ENCODE measurements around the gene ATP2B3. TPM values are rescaled to one million over a fixed set of nuclear protein-coding genes. Genes with fewer than 3 reads are reported as not detected.
A peak's percentile ranks its signal among the peaks of the same experiment; 100 is the strongest.
"Not testable (repeated sequence)": the region's sequence is repeated elsewhere in the genome, so short reads cannot be mapped to it uniquely, and the experiment has no call there.

ATP2B3 gene
- total RNA-seq, 1 experiment from 2014 or later, result 0.35 TPM

- peaks cover 20% of the 10 kb centered on the region for H3K9me3 ChIP-seq (ENCODE audit: control insufficient read depth, low read depth, low read length)
- Mint-ChIP-seq H3K27me3 (ENCODE audit: low read depth) (peaks cover 53% of the 10 kb centered on the region), H3K27ac (no peak overlapping the region), H3K9me3 (peaks cover 73 to 80% of the 10 kb centered on the region in 2 experiments), H3K4me3 (peak overlapping the region in 1 of 2 experiments; percentile 23; a peak in 1 of 5 replicates), H3K4me1 (peaks cover 7 to 8% of the 10 kb centered on the region in 2 experiments), H3K36me3 (ENCODE audit: insufficient read depth in 1 of 3, low read depth in 3 of 3) (peaks cover 0 to 5% (median 4%) of the 10 kb centered on the region in 3 experiments; a peak in 3 of 7 replicates)
- H2AFZ ChIP-seq (ENCODE audit: low read length), result no peak overlapping the region
- no peak overlapping the region for H3K4ac ChIP-seq (ENCODE audit: low read depth, low read length)
- no peak overlapping the region for H2BK20ac ChIP-seq (ENCODE audit: low read depth, low read length, poor library complexity, severe bottlenecking)
- no peak overlapping the region for H4K5ac ChIP-seq (ENCODE audit: insufficient read length, low read depth, low read length)
- no peak overlapping the region for H4K8ac ChIP-seq (replicated peaks; ENCODE audit: insufficient read length, low read depth, low read length)
- no peak for TF ChIP-seq CTCF (conservative IDR thresholded peaks at IDR 0.05)
- H4K20me1 ChIP-seq (ENCODE audit: control insufficient read depth, insufficient read depth, insufficient read length), result no peaks in the 10 kb centered on the region
- WGBS (ENCODE audit: extremely low coverage, insufficient read length, low lambda C conversion rate), result no CpG with 5 or more reads among the region's 17 CpGs
- H3K79me2 ChIP-seq (ENCODE audit: insufficient read depth, low read length), result no peaks in the 10 kb centered on the region
- H3K9ac ChIP-seq (ENCODE audit: extremely low read depth, insufficient read length, low read length), result no peak overlapping the region
- no peak overlapping the region for H4K91ac ChIP-seq (ENCODE audit: insufficient read length, low read depth, low read length)
- no peaks in the 10 kb centered on the region for H3K4me1 ChIP-seq (ENCODE audit: insufficient read depth, low read length)
- H3K27ac ChIP-seq (ENCODE audit: insufficient read length, low read depth, low read length), result no peak overlapping the region
- no peak overlapping the region for H3K14ac ChIP-seq (ENCODE audit: insufficient read depth, low read length)
- no peak overlapping the region for H3T11ph ChIP-seq (ENCODE audit: low read length)
- H3K23ac ChIP-seq (ENCODE audit: insufficient read length, low read depth, low read length), result no peak overlapping the region
- DNase-seq, result no peak
- no peaks in the 10 kb centered on the region for H3K27me3 ChIP-seq (ENCODE audit: insufficient read depth, low read length)
- peaks cover 10% of the 10 kb centered on the region for H3K23me2 ChIP-seq (ENCODE audit: insufficient read length, low read depth, low read length, poor library complexity, severe bottlenecking)
- H3K79me1 ChIP-seq (ENCODE audit: insufficient read depth, low read depth, low read length, poor library complexity, severe bottlenecking), result no peaks in the 10 kb centered on the region
- no peak overlapping the region for H2BK120ac ChIP-seq (ENCODE audit: low read depth, low read length, poor library complexity, severe bottlenecking)
- H3K18ac ChIP-seq (ENCODE audit: insufficient read length, low read depth, low read length), result no peak overlapping the region
- no peak overlapping the region for H3K4me2 ChIP-seq (ENCODE audit: insufficient read depth, insufficient read length, low read length)
- no peak overlapping the region for H2BK15ac ChIP-seq (ENCODE audit: low read depth, low read length)
- H2AK5ac ChIP-seq (ENCODE audit: insufficient read length, low read length), result no peak overlapping the region
- H2BK12ac ChIP-seq (ENCODE audit: insufficient read length, low read depth, low read length), result no peak overlapping the region
- no peak overlapping the region for H2BK5ac ChIP-seq (ENCODE audit: insufficient read length, low read length)
- H3K56ac ChIP-seq (ENCODE audit: insufficient read length, low read depth, low read length), result no peak overlapping the region
Measured at GRCh38 chrX:153603131-153603656, 85.8 kb downstream of the ATP2B3 start.

- H4K20me1 ChIP-seq (ENCODE audit: control insufficient read depth, insufficient read depth, insufficient read length); H3K27ac ChIP-seq (ENCODE audit: insufficient read length, low read depth, low read length); H3K79me1 ChIP-seq (ENCODE audit: insufficient read depth, low read depth, low read length, poor library complexity, severe bottlenecking); H3K27ac Mint-ChIP-seq; H4K8ac ChIP-seq (replicated peaks; ENCODE audit: insufficient read length, low read depth, low read length); H3K4me1 ChIP-seq (ENCODE audit: insufficient read depth, low read length); H3K23me2 ChIP-seq (ENCODE audit: insufficient read length, low read depth, low read length, poor library complexity, severe bottlenecking); H3K9ac ChIP-seq (ENCODE audit: extremely low read depth, insufficient read length, low read length); H4K5ac ChIP-seq (ENCODE audit: insufficient read length, low read depth, low read length); H3K79me2 ChIP-seq (ENCODE audit: insufficient read depth, low read length); H3T11ph ChIP-seq (ENCODE audit: low read length); H3K56ac ChIP-seq (ENCODE audit: insufficient read length, low read depth, low read length); H2AFZ ChIP-seq (ENCODE audit: low read length); H3K14ac ChIP-seq (ENCODE audit: insufficient read depth, low read length); H2BK12ac ChIP-seq (ENCODE audit: insufficient read length, low read depth, low read length); H3K4me1 Mint-ChIP-seq; H4K91ac ChIP-seq (ENCODE audit: insufficient read length, low read depth, low read length); H3K18ac ChIP-seq (ENCODE audit: insufficient read length, low read depth, low read length); H2BK120ac ChIP-seq (ENCODE audit: low read depth, low read length, poor library complexity, severe bottlenecking); H3K27me3 ChIP-seq (ENCODE audit: insufficient read depth, low read length); H2BK5ac ChIP-seq (ENCODE audit: insufficient read length, low read length); H3K4me3 Mint-ChIP-seq; H2AK5ac ChIP-seq (ENCODE audit: insufficient read length, low read length); H3K23ac ChIP-seq (ENCODE audit: insufficient read length, low read depth, low read length); H3K4me2 ChIP-seq (ENCODE audit: insufficient read depth, insufficient read length, low read length); DNase-seq; H2BK20ac ChIP-seq (ENCODE audit: low read depth, low read length, poor library complexity, severe bottlenecking); H3K36me3 Mint-ChIP-seq (ENCODE audit: insufficient read depth in 1 of 3, low read depth in 3 of 3); H3K4ac ChIP-seq (ENCODE audit: low read depth, low read length); H2BK15ac ChIP-seq (ENCODE audit: low read depth, low read length): not testable (repeated sequence)
- peaks cover 69% of the 10 kb centered on the region for H3K27me3 Mint-ChIP-seq (ENCODE audit: low read depth)
- no CpG with 5 or more reads among the region's 18 CpGs for WGBS (ENCODE audit: extremely low coverage, insufficient read length, low lambda C conversion rate)
- peaks cover 27% of the 10 kb centered on the region for H3K9me3 ChIP-seq (ENCODE audit: control insufficient read depth, low read depth, low read length)
- H3K9me3 Mint-ChIP-seq, result peaks cover 82 to 90% of the 10 kb centered on the region in 2 experiments
Measured at GRCh38 chrX:153604666-153605380, 87.4 kb downstream of the ATP2B3 start.

Data from H9 (cell line).